CD4-positive, alpha-beta T cell treated with Interleukin-12 subunit alpha and Interleukin-12 subunit beta, for 1 hour (primary cell): ENCODE results near the gene SPINK4.

Experiments used
- DNase-seq: peaks from one replicate; pipeline ENCODE4 v3.0.0-alpha.2; 2020

The SPINK4 gene, protein sequence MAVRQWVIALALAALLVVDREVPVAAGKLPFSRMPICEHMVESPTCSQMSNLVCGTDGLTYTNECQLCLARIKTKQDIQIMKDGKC

DNA sequence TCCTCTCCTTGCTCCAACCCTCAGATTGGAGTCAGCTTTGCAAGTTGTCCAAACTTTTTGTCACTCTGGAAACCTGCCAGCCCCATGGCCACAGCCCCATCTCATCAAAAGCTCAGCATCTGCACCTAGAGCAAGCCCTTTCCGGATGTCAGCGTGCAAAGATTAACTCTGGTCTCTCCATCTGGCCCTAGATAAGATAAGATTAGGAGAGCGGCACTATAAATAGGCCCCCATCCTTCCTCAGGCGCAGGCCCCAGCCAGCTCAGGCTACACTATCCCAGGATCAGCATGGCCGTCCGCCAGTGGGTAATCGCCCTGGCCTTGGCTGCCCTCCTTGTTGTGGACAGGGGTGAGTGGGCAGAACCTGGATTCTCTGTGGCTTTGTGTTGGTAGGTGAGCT is at the start of gene SPINK4:
SPINK4 (plus strand) TSS at position 247 of the 400 bp plus-strand sequence; CDS start at position 289, 42 bp downstream.
- no peak for DNase-seq

DNA sequence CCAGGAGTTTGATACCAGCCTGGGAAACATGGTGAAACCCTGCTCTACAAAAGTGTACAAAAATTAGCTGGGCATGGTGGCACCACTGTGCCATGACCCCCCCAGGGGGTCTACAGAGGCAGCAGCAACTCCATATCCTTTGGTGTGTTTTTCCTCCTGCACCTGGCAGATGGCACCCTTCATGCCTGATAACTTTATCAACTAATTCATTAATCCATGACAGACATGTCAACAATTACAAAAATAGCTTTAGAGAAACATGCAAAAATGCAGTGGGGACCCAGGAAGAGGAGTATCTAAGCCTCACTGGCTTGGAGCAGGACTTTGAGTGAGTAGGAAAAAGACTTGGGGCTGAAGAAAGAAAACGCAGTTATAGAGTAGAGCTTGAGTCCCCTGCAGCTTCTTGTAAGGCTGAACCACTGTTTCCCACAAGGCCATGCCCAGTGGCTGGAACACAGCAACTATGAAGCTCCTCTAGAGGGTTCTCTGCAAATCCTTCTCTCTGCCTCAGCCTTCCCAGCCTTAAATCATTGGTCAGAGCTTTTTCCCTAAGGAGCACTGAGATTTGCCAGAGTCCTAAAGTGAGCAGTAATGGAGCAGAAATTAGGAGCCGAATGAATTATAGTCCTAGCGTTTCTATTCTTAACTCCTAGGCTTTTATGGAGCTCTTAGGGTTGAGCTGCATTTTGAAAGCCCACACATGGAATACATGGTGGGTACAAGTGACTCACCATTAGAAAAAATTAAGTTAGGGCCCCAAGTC is 47.3 kb upstream of the SPINK4 start:
- no peak for DNase-seq

- DNase-seq, result no peak
Observed at GRCh38 chr9:33193818-33194217, 46.1 kb upstream of the SPINK4 start.

GRCh38 chr9:33196736-33197135 is 43.2 kb upstream of the SPINK4 start:
- no peak for DNase-seq

DNA sequence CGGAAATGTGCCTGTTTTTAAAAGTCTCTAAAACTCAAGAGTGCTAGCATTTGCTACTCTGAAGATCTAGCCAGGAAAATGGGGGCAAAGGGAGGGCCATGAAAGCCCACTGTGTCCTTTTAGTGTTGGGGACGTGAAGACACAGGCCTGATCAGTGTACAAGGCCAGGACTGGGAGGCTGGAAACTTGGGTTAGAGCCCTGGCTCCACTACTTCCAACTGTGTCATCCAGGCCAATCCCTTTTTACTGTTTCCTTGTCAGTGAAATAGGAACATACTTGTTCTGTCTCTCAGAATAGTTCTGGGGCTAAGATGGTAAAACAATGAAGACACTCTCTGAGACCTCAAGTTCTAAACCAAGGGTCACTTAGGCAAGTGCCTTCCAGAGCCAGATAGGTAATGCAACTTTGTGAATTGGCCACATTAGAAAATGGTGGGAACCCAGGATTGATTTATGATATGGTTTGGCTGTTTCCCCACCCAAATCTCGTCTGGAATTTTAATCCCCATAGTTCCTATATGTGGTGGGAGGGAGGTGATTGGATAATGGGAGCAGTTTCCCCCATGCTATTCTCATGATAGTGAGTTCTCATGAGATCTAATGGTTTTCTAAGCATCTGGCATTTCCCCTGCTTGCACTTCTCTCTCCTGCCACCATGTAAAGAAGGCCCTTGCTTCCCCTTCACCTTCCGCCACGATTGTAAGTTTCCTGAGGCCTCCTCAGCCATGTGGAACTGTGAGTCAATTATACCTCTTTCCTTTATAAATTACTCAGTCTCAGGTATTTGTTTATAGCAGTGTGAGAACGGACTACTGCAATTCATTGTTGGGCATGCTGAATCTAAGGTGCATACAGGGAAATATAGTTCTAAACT is 42.5 kb upstream of the SPINK4 start:
- DNase-seq, result no peak

DNA sequence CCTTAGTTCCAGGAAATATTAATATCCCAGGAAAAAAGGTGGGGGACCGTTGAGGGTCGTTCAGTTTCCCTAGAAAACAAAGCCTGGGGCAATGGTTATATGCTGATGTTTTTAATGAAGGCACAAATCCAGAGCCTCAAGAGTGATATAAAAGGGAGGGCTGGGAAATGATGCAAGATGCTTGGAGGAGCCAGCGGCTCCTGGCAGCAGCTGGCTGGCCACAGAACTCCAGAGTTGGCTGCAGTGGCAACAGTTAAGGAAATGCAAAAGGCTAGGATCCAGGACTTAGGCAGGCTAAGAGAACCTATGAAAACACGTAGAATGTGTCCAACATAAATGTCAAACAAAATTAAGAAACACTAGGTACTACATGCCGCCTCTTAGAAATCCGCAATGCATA is 41.8 kb upstream of the SPINK4 start:
- DNase-seq, result no peak

GRCh38 chr9:33202018-33202417 is 37.9 kb upstream of the SPINK4 start:
- DNase-seq, result no peak

- DNase-seq, result peak; percentile 26
Observed at GRCh38 chr9:33202552-33203201, 37.3 kb upstream of the SPINK4 start.

DNA sequence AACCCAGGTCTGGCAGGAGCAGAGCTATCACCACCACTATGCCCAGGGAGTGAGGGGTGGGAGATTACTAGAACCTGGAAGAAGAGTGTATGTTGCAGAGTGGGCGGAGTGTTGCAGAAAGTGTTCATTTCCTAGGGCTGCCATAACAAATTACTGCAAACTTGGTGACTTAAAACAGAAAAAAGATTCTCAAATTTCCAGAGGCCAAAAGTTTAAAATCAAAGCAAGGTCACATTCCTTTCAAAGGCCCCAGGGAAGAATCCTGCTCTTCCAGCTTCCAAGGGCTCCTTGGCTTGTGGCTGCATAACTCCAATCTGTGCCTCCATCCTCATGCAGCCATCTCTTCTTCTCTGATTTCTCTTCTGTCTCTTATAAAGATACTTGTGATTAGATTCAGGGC is 30.6 kb upstream of the SPINK4 start:
- no peak for DNase-seq

GRCh38 chr9:33210006-33210715 is 29.8 kb upstream of the SPINK4 start:
- no peak for DNase-seq

DNA sequence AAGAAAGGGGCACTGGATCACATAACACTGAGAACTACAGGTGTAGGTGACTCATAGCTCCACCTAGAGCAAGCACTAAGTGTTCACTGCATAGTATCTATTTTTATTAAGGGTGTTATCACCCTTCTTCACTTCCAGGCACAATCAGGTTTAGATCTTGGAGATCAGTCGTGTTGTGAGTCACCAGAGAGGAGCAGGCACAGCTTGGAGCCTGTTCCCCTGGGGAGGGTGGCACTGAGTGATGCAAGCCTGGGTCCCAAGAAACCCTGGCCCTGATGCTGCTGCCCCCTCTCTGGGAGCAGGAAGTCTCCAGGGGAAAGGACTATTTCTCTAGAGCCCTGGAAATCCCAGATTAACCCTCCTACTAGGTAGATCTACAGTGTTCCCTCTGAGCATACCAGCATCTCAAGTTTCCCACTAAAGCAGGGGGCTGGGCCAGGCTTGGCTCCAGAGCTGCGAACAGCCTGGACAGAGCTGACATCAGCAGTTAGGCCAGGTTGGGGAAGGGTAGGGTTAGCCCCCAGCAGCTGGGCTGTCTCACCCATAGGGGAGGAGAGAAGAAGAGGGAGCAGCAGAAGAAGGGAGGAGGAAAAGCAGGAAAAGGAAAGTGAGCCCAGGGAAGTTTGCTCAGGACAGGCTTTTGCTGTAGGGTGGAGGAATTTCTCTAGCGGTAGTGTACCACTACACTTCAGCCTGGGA is 28.1 kb upstream of the SPINK4 start:
- no peak for DNase-seq

- DNase-seq, result no peak
Observed at GRCh38 chr9:33220681-33221567, 19.0 kb upstream of the SPINK4 start.

- no peak for DNase-seq
Observed at GRCh38 chr9:33221568-33221884, 18.4 kb upstream of the SPINK4 start.

DNA sequence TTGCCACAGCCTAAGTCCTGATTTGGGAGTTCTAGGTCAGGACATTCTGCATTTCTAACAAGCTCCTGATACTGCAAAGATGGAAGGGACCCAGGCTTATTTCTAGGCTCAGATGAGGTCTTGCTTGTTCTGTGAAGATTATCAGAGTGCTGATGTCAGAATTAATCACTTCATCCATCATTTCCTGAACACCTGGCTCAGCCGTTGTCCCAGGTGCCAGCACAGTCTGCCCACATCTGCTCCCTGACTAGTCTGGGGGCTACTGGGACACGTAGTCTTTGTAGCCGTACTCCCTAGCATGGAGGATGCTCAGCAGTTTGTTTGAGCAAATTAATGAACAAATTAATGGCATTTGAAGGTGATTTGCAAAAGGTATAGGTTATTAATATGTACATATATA is 17.9 kb upstream of the SPINK4 start:
- no peak for DNase-seq

DNA sequence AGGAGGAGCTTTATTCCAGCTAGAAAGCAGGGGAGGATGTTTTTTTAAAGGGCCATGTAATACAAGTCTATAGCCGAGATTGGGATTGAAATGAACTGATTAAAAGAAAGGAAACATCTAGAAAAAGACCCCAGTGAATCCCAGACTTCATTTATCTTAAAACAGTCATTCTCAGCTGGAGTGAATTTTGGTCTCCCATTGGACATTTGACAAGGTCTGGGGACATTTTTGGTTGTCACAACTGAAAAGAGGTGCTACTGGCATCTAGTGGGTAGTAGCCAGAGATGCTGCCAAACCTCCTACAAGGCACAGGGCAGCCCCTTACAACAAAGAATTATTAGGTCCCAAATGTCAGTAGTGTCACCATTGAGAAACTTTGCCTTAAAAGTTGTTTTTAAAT is 16.3 kb upstream of the SPINK4 start:
- DNase-seq, result no peak

- DNase-seq, result peak; percentile 78
Observed at GRCh38 chr9:33225319-33226147, 14.4 kb upstream of the SPINK4 start.

- peak; percentile 17 for DNase-seq
Observed at GRCh38 chr9:33227008-33227398, 13.0 kb upstream of the SPINK4 start.

DNA sequence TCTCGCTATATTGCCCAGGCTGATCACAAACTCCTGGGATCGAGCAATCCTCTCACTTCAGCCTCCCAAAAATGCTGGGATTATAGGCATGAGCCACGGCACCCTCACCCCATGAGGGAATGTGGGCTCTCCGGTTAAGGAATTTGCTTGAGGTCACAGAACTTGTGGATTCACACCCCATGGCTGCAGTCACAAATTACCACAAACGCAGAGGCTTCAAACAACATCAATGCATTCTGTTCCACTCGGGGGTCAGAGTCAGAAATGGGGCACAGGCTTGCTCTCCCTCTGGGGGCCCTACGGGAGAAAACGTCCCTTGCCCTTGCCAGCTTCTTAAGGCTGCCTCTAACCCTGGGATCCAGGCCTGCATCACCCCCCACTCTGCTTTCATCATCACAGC is 12.2 kb upstream of the SPINK4 start:
- no peak for DNase-seq

DNA sequence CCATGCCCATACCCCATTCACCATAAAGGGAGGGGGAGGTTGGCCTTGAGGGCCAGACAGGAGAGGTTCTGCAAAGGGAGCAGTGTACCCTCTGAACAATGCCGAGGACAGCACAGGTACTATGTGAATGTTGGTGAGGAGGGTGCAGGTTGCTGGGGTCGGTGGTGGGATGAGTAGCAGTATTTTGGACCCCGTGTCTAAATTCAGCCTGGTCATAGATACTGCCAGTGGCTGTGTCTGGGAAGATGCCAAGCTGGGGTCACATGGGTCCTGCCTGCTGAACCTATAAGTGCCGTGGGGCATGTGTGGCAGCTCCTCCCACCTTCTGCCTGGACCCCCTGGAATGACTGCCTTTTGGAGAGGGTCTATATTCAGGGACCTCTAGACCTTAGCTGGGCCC is 11.4 kb upstream of the SPINK4 start:
- no peak for DNase-seq
